CD14-positive monocyte (primary cell): ENCODE results near the gene CTCFL. TPM values are rescaled to one million over a fixed set of nuclear protein-coding genes. Genes with fewer than 3 reads are reported as not detected.

Experiments
- DNase-seq, 3 donors: peaks; one replicate each; pipeline ENCODE4 v3.0.0-alpha.2; 2011 to 2022
- H2AFZ ChIP-seq: 2 replicates; pipeline ENCODE4 v1.6.0; 2012; ENCODE audit warnings: mild to moderate bottlenecking, low read depth, low read length, inconsistent platforms; ENCODE audit not compliant: insufficient read depth, poor library complexity, severe bottlenecking
- H3K27ac ChIP-seq, 2 donors: 1 replicate in 1 of 2; 2 replicates in 1 of 2; pipeline ENCODE4 v1.5.1; 2012 to 2013; ENCODE audit warnings: low read length in 2 of 2, control low read depth in 1 of 2, inconsistent platforms in 1 of 2, low read depth in 1 of 2, mild to moderate bottlenecking in 1 of 2
- H3K27me3 ChIP-seq, 2 donors: one replicate each; pipeline versions ENCODE4 v1.6.0 to v1.6.1; 2011 to 2013; ENCODE audit warnings: low read length in 2 of 2; ENCODE audit not compliant: control insufficient read depth in 2 of 2, insufficient read depth in 2 of 2
- H3K36me3 ChIP-seq, 2 donors: replicated peaks in 1 of 2; 1 replicate in 1 of 2; 2 replicates in 1 of 2; pipeline versions ENCODE4 v1.5.1 to v1.6.1; 2012 to 2013; ENCODE audit warnings: low read length in 2 of 2, control low read depth in 1 of 2, inconsistent platforms in 1 of 2, mild to moderate bottlenecking in 1 of 2; ENCODE audit not compliant: insufficient read depth in 2 of 2, control insufficient read depth in 1 of 2
- H3K4me1 ChIP-seq, 2 donors: 1 replicate in 1 of 2; 2 replicates in 1 of 2; pipeline versions ENCODE4 v1.5.1 to v1.6.1; 2012 to 2013; ENCODE audit warnings: low read length in 2 of 2, control low read depth in 1 of 2, inconsistent platforms in 1 of 2, mild to moderate bottlenecking in 1 of 2, moderate library complexity in 1 of 2; ENCODE audit not compliant: insufficient read depth in 2 of 2, control insufficient read depth in 1 of 2
- H3K4me2 ChIP-seq: replicated peaks from 2 replicates; pipeline ENCODE3; 2012; ENCODE audit warnings: low read length, moderate library complexity, mild to moderate bottlenecking; ENCODE audit not compliant: poor library complexity, severe bottlenecking; ENCODE audit errors: extremely low read depth
- H3K4me3 ChIP-seq, 3 experiments: fragments of 200-600 bp in 1 of 3; sonication (generic) in 1 of 3; replicated peaks in 1 of 3; 1 replicate in 2 of 3; 2 replicates in 1 of 3; pipeline ENCODE4 v1.5.1; 2011 to 2013; ENCODE audit warnings: low read length in 3 of 3, mild to moderate bottlenecking in 3 of 3, control low read depth in 2 of 3, low read depth in 2 of 3, inconsistent platforms in 1 of 3, moderate library complexity in 1 of 3
- H3K79me2 ChIP-seq: 2 replicates; pipeline ENCODE4 v1.6.0; 2012; ENCODE audit warnings: mild to moderate bottlenecking, control low read depth, inconsistent platforms, low read length, moderate library complexity; ENCODE audit not compliant: insufficient read depth
- H3K9ac ChIP-seq: 2 replicates; pipeline ENCODE4 v1.6.0; 2017; ENCODE audit warnings: low read length, mild to moderate bottlenecking; ENCODE audit not compliant: insufficient read depth, poor library complexity, severe bottlenecking
- H3K9me3 ChIP-seq, 2 donors: replicated peaks in 1 of 2; 1 replicate in 1 of 2; 2 replicates in 1 of 2; pipeline versions ENCODE4 v1.5.1 to v1.6.1; 2012 to 2013; ENCODE audit warnings: low read length in 2 of 2, control low read depth in 1 of 2; ENCODE audit not compliant: control insufficient read depth in 1 of 2, insufficient read depth in 1 of 2
- H4K20me1 ChIP-seq: 2 replicates; pipeline ENCODE4 v1.6.0; 2012; ENCODE audit warnings: mild to moderate bottlenecking, low read length, control low read depth, moderate library complexity; ENCODE audit not compliant: insufficient read depth
- H3K27ac Mint-ChIP-seq, 7 donors: one replicate each; pipeline ENCODE4 v1.8.0; 2020; ENCODE audit warnings: mild to moderate bottlenecking in 7 of 7, mixed read lengths in 7 of 7, moderate library complexity in 6 of 7, inconsistent platforms in 2 of 7
- H3K27me3 Mint-ChIP-seq, 3 donors: one replicate each; pipeline ENCODE4 v1.8.0; 2021 to 2022; ENCODE audit warnings: low read depth in 3 of 3, mild to moderate bottlenecking in 3 of 3, mixed read lengths in 3 of 3, moderate library complexity in 3 of 3, inconsistent platforms in 1 of 3
- H3K36me3 Mint-ChIP-seq, 2 donors: one replicate each; pipeline ENCODE4 v1.8.0; 2020; ENCODE audit warnings: mixed read lengths in 2 of 2, inconsistent platforms in 1 of 2, mild to moderate bottlenecking in 1 of 2
- H3K4me1 Mint-ChIP-seq: one replicate; pipeline ENCODE4 v1.8.0; 2020; ENCODE audit warnings: mild to moderate bottlenecking, mixed read lengths
- H3K4me3 Mint-ChIP-seq, 2 donors: one replicate each; pipeline ENCODE4 v1.8.0; 2020; ENCODE audit warnings: mild to moderate bottlenecking in 2 of 2, mixed read lengths in 2 of 2, moderate library complexity in 1 of 2
- H3K9me3 Mint-ChIP-seq, 7 donors: one replicate each; pipeline ENCODE4 v1.8.0; 2020 to 2022; ENCODE audit warnings: mixed read lengths in 7 of 7, mild to moderate bottlenecking in 6 of 7, moderate library complexity in 6 of 7, inconsistent platforms in 2 of 7
- CTCF ChIP-seq: fragments of 200-600 bp; IDR thresholded peaks from one replicate; pipeline ENCODE4 v1.8.0; 2022; ENCODE audit warnings: antibody characterized with exemption, mild to moderate bottlenecking
- WGBS: methylation state at CpG from one replicate; pipeline ENCODE4 v1.1.5; 2013; ENCODE audit warnings: missing lambda C conversion rate; ENCODE audit not compliant: insufficient coverage; 5-methylcytosine and 5-hydroxymethylcytosine counted together
- intact Hi-C, 2 donors: fragments of 100-400 bp; cut with micrococcal nuclease; formaldehyde crosslinking; loops; one replicate each; pipeline versions ENCODE4 v1.15.0 to v1.15.1; 2023
- polyA plus RNA-seq, 3 donors: library from polyadenylated mRNA; depleted of rRNA in 1 of 3; unstranded in 2 of 3; stranded (reverse) in 1 of 3; fragments of 300-500 nt in 2 of 3; fragments of >200 nt in 1 of 3; fragmentation: Illumina TruSeq in 2 of 3; gene quantifications; 1 replicate in 2 of 3; 2 replicates in 1 of 3; pipeline ENCODE4 v1.2.3, GENCODE V29; 2012 to 2021

CTCFL gene
- polyA plus RNA-seq, 3 donors, result not detected

DNA sequence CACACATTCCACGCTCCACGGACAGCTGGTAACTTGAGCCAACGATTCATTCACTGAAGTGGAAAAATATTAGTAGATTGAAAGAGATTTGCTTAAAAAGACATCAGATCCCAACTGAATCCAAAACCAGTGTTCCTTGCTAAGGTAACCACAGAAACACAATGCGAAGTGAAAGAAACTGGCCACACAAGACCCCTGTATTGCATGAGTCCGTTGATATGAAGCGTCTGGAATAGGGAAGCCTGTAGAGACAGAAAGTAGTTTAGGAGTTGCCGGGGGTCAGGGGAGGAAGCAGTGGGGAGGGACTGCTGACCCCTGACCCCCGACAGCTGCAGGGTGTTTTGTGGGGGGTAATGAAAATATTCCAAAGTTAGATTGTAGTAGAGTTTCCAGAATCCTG is 46.0 kb upstream of the CTCFL start:
- H3K36me3 ChIP-seq, result no peaks in the 10 kb centered on the region
- no peaks in the 10 kb centered on the region for H3K9me3 Mint-ChIP-seq
- peaks cover 5 to 15% of the 10 kb centered on the region in 2 donors for H3K27me3 ChIP-seq
- H3K4me1 Mint-ChIP-seq, result no peaks in the 10 kb centered on the region
- DNase-seq, result no peak
- H2AFZ ChIP-seq, result no peak overlapping the region
- H3K4me1 ChIP-seq, result no peaks in the 10 kb centered on the region
- H3K36me3 Mint-ChIP-seq, result no peaks in the 10 kb centered on the region
- H3K27me3 Mint-ChIP-seq, result peaks cover 25 to 35% (median 28%) of the 10 kb centered on the region in 3 donors
- 80% methylated on average over 5 of the region's 8 CpGs for WGBS
- no peaks in the 10 kb centered on the region for H3K79me2 ChIP-seq
- H3K9ac ChIP-seq, result no peak overlapping the region
- H3K27ac Mint-ChIP-seq, result no peak overlapping the region
- no peak overlapping the region for H3K27ac ChIP-seq
- no peak for TF ChIP-seq CTCF
- H3K4me3 Mint-ChIP-seq, result no peak overlapping the region
- no peak overlapping the region for H3K4me3 ChIP-seq
- H3K4me2 ChIP-seq, result no peak overlapping the region
- no peaks in the 10 kb centered on the region for H3K9me3 ChIP-seq
- H4K20me1 ChIP-seq, result no peaks in the 10 kb centered on the region
- intact Hi-C loops, result no loop called here

- DNase-seq, result no peak
- Histone ChIP-seq H3K79me2 (no peaks in the 10 kb centered on the region), H3K9ac (no peak overlapping the region), H3K4me1 (no peaks in the 10 kb centered on the region), H4K20me1 (no peaks in the 10 kb centered on the region), H3K27ac (no peak overlapping the region), H3K4me2 (no peak overlapping the region), H3K4me3 (no peak overlapping the region), H2AFZ (no peak overlapping the region), H3K27me3 (peaks cover 5 to 13% of the 10 kb centered on the region in 2 donors), H3K36me3 (no peaks in the 10 kb centered on the region), H3K9me3 (no peaks in the 10 kb centered on the region)
- intact Hi-C loops, result no loop called here
- H3K27ac Mint-ChIP-seq, result no peak overlapping the region
- no peak for TF ChIP-seq CTCF
- WGBS, result 79% methylated on average over 14 of the region's 20 CpGs
- H3K4me3 Mint-ChIP-seq, result no peak overlapping the region
- no peaks in the 10 kb centered on the region for H3K36me3 Mint-ChIP-seq
- no peaks in the 10 kb centered on the region for H3K4me1 Mint-ChIP-seq
- peaks cover 25 to 35% (median 29%) of the 10 kb centered on the region in 3 donors for H3K27me3 Mint-ChIP-seq
- H3K9me3 Mint-ChIP-seq, result no peaks in the 10 kb centered on the region
Observed at GRCh38 chr20:57570145-57570850, 45.4 kb upstream of the CTCFL start.
